22Rv1 (cell line): Measurements from ENCODE around the gene OS9.
A peak's percentile ranks its signal among the peaks of the same experiment; 100 is the strongest.

ENCODE experiments used
- H3K27ac ChIP-seq: fragments of 450-650 bp; 2 replicates; pipeline ENCODE4 v1.5.1; 2017
- ZFX ChIP-seq: fragments of 450-650 bp; IDR thresholded peaks from 2 replicates; pipeline ENCODE4 v1.6.1; 2017; ENCODE audit warnings: antibody characterized with exemption, borderline replicate concordance
- TF ChIP-seq, protein P1 (sequence below): fragments of 450-650 bp; IDR thresholded peaks from 2 replicates; pipeline ENCODE4 v1.5.1; 2017; ENCODE audit warnings: mild to moderate bottlenecking

Gene OS9

GRCh38 chr12:57765698-57766463, 71.9 kb downstream of the OS9 start:
- no peak for TF ChIP-seq ZFX
- peak overlapping the region; percentile 83 for H3K27ac ChIP-seq

- no peak for TF ChIP-seq ZFX
- TF ChIP-seq, protein P1, sequence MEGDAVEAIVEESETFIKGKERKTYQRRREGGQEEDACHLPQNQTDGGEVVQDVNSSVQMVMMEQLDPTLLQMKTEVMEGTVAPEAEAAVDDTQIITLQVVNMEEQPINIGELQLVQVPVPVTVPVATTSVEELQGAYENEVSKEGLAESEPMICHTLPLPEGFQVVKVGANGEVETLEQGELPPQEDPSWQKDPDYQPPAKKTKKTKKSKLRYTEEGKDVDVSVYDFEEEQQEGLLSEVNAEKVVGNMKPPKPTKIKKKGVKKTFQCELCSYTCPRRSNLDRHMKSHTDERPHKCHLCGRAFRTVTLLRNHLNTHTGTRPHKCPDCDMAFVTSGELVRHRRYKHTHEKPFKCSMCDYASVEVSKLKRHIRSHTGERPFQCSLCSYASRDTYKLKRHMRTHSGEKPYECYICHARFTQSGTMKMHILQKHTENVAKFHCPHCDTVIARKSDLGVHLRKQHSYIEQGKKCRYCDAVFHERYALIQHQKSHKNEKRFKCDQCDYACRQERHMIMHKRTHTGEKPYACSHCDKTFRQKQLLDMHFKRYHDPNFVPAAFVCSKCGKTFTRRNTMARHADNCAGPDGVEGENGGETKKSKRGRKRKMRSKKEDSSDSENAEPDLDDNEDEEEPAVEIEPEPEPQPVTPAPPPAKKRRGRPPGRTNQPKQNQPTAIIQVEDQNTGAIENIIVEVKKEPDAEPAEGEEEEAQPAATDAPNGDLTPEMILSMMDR: peak; percentile 44
- peak within 1 kb of the TSS; percentile 83 for H3K27ac ChIP-seq
Observed at GRCh38 chr12:57766464-57767304, 72.8 kb downstream of the OS9 start, which contains the start of gene CYP27B1. Gene CYP27B1, minus strand, starts transcription at chr12:57767078. Its CDS starts 37 bp downstream, at chr12:57767041.

DNA sequence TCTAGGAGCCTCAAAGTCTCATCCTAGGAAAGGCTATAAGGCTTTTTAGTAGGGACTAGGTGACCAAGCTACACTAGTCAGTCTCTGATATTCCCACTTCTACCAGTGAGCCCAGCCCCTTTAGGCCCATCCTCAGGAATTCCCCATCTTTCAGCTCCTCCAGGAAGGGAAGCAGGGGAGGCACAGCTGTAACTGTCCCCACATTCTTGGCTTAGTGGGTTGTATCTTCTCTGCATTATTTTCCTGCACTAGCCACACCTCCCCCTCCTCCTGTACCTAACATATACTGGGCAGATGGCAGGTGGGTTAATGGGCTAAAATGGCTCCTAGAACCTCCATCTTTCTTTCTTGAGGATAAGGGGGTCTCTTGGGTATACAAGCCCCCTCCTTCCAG, 73.4 kb downstream of the OS9 start:
- peak overlapping the region; percentile 83 for H3K27ac ChIP-seq
- no peak for TF ChIP-seq ZFX
- TF ChIP-seq, protein P1: no peak

GRCh38 chr12:57767876-57768275, 73.9 kb downstream of the OS9 start:
- TF ChIP-seq, protein P1: no peak
- TF ChIP-seq ZFX: no peak
- H3K27ac ChIP-seq: peak overlapping the region; percentile 83

DNA sequence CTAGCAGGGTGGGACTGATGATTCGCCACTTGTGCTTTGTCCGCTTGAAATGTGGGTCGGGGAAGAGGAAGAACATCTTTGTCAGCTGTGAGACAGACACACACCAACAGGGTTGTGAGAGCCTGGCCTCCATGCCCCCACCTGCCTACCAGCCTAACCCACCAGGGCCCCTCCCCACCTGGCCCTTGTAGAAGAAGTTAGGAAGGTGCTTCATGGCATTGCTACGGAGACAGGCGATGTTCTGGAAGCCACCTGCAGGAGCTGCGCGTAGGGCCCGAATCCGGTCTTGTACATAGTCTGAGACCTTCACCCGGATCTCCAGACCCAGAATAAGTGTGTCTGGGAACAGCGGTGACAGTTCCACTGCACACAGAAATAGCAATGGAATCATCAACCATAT, 75.7 kb downstream of the OS9 start:
- TF ChIP-seq ZFX: no peak
- TF ChIP-seq, protein P1: no peak
- H3K27ac ChIP-seq: no peak overlapping the region

DNA sequence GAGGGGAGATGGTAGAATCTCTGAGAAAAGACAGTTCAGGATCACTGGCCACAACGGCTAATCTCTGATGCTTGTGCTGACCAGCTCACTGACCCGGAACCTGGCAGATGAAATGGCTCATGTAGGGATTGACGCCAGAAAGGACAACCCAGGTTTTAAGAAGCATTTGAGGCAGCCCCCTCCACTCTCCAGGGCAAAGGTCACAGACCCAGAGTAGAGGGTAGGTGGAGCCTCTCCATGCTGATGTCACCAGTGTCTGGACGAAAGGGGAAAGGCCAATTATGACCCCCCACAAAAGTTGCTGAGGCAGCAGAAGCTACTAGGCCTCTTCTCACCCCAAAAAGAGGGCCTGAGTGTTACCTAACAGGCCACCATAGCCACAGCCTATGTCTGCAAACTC, 76.8 kb downstream of the OS9 start:
- H3K27ac ChIP-seq: peak overlapping the region; percentile 95
- TF ChIP-seq, protein P1: no peak
- no peak for TF ChIP-seq ZFX
